Left lobe of liver (tissue), 1 donor: ENCODE data around the gene KNOP1. TPM values are rescaled to one million over a fixed set of nuclear protein-coding genes. Genes with fewer than 3 reads are reported as not detected.

Experiments used
- total RNA-seq: library from RNA; stranded (reverse); gene quantifications from one replicate; pipeline ENCODE4 v1.2.1, GENCODE V29; 2021
- donor health status: DM: no; HTN: yes; CAD: no.

The KNOP1 gene
- total RNA-seq, 1 donor from 2014 or later: 4.9 TPM

Other genes with a start within 250 kb of the KNOP1 start
- gene GDE1, start 196.1 kb downstream of the KNOP1 start, total RNA-seq: 22.0 TPM
- 2.7 TPM for gene CCP110, start 194.3 kb downstream of the KNOP1 start, total RNA-seq
- 16.5 TPM for gene VPS35L, start 162.5 kb downstream of the KNOP1 start, total RNA-seq
- gene IQCK, start within 50 bp of the KNOP1 start, total RNA-seq: 2.5 TPM
- 5.0 TPM for gene GPRC5B, start 166.6 kb upstream of the KNOP1 start, total RNA-seq